HCT116 (cell line): ENCODE results near the gene HYAL1.

Experiments used
- CTCF ChIP-seq, 3 experiments: fragments of 200-600 bp in 1 of 3; sonication (generic) in 1 of 3; IDR thresholded peaks in 2 of 3; conservative IDR thresholded peaks in 1 of 3; 2 replicates each; pipeline ENCODE4 v1.5.1; 2012 to 2017; ENCODE audit warnings: low read depth in 2 of 3, low read length in 2 of 3, antibody characterized with exemption in 1 of 3, borderline replicate concordance in 1 of 3, control low read depth in 1 of 3, mild to moderate bottlenecking in 1 of 3, mixed read lengths in 1 of 3, mixed run types in 1 of 3, moderate library complexity in 1 of 3; ENCODE audit not compliant: insufficient read depth in 1 of 3
- SIN3A ChIP-seq: IDR thresholded peaks from 2 replicates; pipeline ENCODE4 v1.6.1; 2012; ENCODE audit warnings: low read depth

GRCh38 chr3:50290161-50290641, 13.2 kb downstream of the HYAL1 start:
- TF ChIP-seq SIN3A (no peak), CTCF (IDR thresholded peaks at IDR 0.05 in 2 of 3, conservative IDR thresholded peaks at IDR 0.05 in 1 of 3; ENCODE audit: borderline replicate concordance in 1 of 3, insufficient read depth in 1 of 3, low read depth in 2 of 3, low read length in 2 of 3) (no peak)
